ENCODE results near the gene ACER1. TPM values are rescaled to one million over a fixed set of nuclear protein-coding genes. Genes with fewer than 3 reads are reported as not detected.
"Not testable (repeated sequence)": the region's sequence is repeated elsewhere in the genome, so short reads cannot be mapped to it uniquely, and the experiment has no call there.

Gene ACER1
- total and polyA plus RNA-seq, 4 donors: 0.07 TPM; not detected in 3

GRCh38 chr19:6362351-6362801 lies 29.0 kb upstream of the ACER1 start:
- DNase-seq (ENCODE audit: low spot score): no peak

GRCh38 chr19:6362027-6362350 lies 28.6 kb upstream of the ACER1 start:
- no peaks in the 10 kb centered on the region for H3K9me3 ChIP-seq (ENCODE audit: control insufficient read depth in 4 of 4, low read length in 3 of 4)
- WGBS: under 1% methylated on average over 7 of the region's 7 CpGs
- peak overlapping the region; percentile 28 to 76 for H3K9ac ChIP-seq (ENCODE audit: low read depth in 1 of 2, low read length in 2 of 2)
- H3K4me3 ChIP-seq (ENCODE audit: low read depth in 1 of 3, low read length in 3 of 3): peak overlapping the region; percentile 68 to 82 (median 81)
- peaks cover 0 to 11% (median 5%) of the 10 kb centered on the region in 4 donors for H3K4me1 ChIP-seq (ENCODE audit: control insufficient read depth in 4 of 4, insufficient read depth in 4 of 4, low read length in 3 of 4)
- H3K27ac ChIP-seq (ENCODE audit: low read depth in 1 of 2, low read length in 2 of 2): peak overlapping the region; percentile 62 to 72
- H3K36me3 ChIP-seq (ENCODE audit: control insufficient read depth in 4 of 4, insufficient read depth in 3 of 4, low read depth in 1 of 4, low read length in 3 of 4): peaks cover 8 to 15% (median 12%) of the 10 kb centered on the region in 4 donors
- no peak for DNase-seq (ENCODE audit: low spot score)
- TF ChIP-seq HNF4G (IDR thresholded peaks at IDR 0.05) (no peak), RXRA (IDR thresholded peaks at IDR 0.05) (no peak), MAX (IDR thresholded peaks at IDR 0.05) (no peak), JUND (IDR thresholded peaks at IDR 0.05) (no peak), TAF1 (conservative IDR thresholded peaks at IDR 0.05) (no peak), ZBTB33 (IDR thresholded peaks at IDR 0.05) (no peak), FOXA1 (IDR thresholded peaks at IDR 0.05) (no peak), REST (IDR thresholded peaks at IDR 0.05) (no peak), GABPA (IDR thresholded peaks at IDR 0.05 in 1 of 2, conservative IDR thresholded peaks at IDR 0.05 in 1 of 2) (no peak), NR2F2 (IDR thresholded peaks at IDR 0.05) (no peak), EGR1 (IDR thresholded peaks at IDR 0.05; ENCODE audit: low read depth in 2 of 2) (no peak), YY1 (IDR thresholded peaks at IDR 0.05) (no peak), FOXA2 (IDR thresholded peaks at IDR 0.05) (no peak), RAD21 (IDR thresholded peaks at IDR 0.05) (no peak), HNF4A (conservative IDR thresholded peaks at IDR 0.05) (no peak), CTCF (IDR thresholded peaks at IDR 0.05; ENCODE audit: low read depth, low read length, missing input control) (no peak), SP1 (IDR thresholded peaks at IDR 0.05) (no peak)
- TF ChIP-seq, protein P1, sequence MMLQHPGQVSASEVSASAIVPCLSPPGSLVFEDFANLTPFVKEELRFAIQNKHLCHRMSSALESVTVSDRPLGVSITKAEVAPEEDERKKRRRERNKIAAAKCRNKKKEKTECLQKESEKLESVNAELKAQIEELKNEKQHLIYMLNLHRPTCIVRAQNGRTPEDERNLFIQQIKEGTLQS (IDR thresholded peaks at IDR 0.05): no peak
- H3K27me3 ChIP-seq (ENCODE audit: control insufficient read depth in 4 of 4, insufficient read depth in 4 of 4, low read length in 3 of 4): no peaks in the 10 kb centered on the region

More at GRCh38 chr19:6362351-6362801, 29.0 kb upstream of the ACER1 start:
- H3K27ac ChIP-seq (ENCODE audit: low read depth in 1 of 2, low read length in 2 of 2): peak overlapping the region; percentile 62 to 72
- no peaks in the 10 kb centered on the region for H3K9me3 ChIP-seq (ENCODE audit: control insufficient read depth in 4 of 4, low read length in 3 of 4)
- WGBS: 18% methylated on average over 11 of the region's 11 CpGs
- H3K27me3 ChIP-seq (ENCODE audit: control insufficient read depth in 4 of 4, insufficient read depth in 4 of 4, low read length in 3 of 4): no peaks in the 10 kb centered on the region
- H3K36me3 ChIP-seq (ENCODE audit: control insufficient read depth in 4 of 4, insufficient read depth in 3 of 4, low read depth in 1 of 4, low read length in 3 of 4): peaks cover 8 to 16% (median 15%) of the 10 kb centered on the region in 4 donors
- H3K9ac ChIP-seq (ENCODE audit: low read depth in 1 of 2, low read length in 2 of 2): peak overlapping the region; percentile 28 to 76
- TF ChIP-seq GABPA (IDR thresholded peaks at IDR 0.05 in 1 of 2, conservative IDR thresholded peaks at IDR 0.05 in 1 of 2) (no peak), RAD21 (IDR thresholded peaks at IDR 0.05) (no peak), HNF4A (conservative IDR thresholded peaks at IDR 0.05) (peak; percentile 16 to 33)
- H3K4me3 ChIP-seq (ENCODE audit: low read depth in 1 of 3, low read length in 3 of 3): peak overlapping the region; percentile 68 to 82 (median 81)
- H3K4me1 ChIP-seq (ENCODE audit: control insufficient read depth in 4 of 4, insufficient read depth in 4 of 4, low read length in 3 of 4): peaks cover 0 to 11% (median 5%) of the 10 kb centered on the region in 4 donors

GRCh38 chr19:6360857-6361216 lies 27.4 kb upstream of the ACER1 start:
- not testable (repeated sequence) for DNase-seq (ENCODE audit: low spot score); H3K9ac ChIP-seq (ENCODE audit: low read depth in 1 of 2, low read length in 2 of 2); H3K27me3 ChIP-seq (ENCODE audit: control insufficient read depth in 4 of 4, insufficient read depth in 4 of 4, low read length in 3 of 4); H3K36me3 ChIP-seq (ENCODE audit: control insufficient read depth in 4 of 4, insufficient read depth in 3 of 4, low read depth in 1 of 4, low read length in 3 of 4); H3K9me3 ChIP-seq (ENCODE audit: control insufficient read depth in 4 of 4, low read length in 3 of 4)
- H3K4me3 ChIP-seq (ENCODE audit: low read depth in 1 of 3, low read length in 3 of 3): peak overlapping the region in 1 of 3 donors; percentile 81
- H3K4me1 ChIP-seq (ENCODE audit: control insufficient read depth in 4 of 4, insufficient read depth in 4 of 4, low read length in 3 of 4): peaks cover 0 to 11% (median 5%) of the 10 kb centered on the region in 4 donors
- H3K27ac ChIP-seq (ENCODE audit: low read depth in 1 of 2, low read length in 2 of 2): peak overlapping the region in 1 of 2 donors; percentile 1
- WGBS: 94% methylated on average over 10 of the region's 10 CpGs

DNA sequence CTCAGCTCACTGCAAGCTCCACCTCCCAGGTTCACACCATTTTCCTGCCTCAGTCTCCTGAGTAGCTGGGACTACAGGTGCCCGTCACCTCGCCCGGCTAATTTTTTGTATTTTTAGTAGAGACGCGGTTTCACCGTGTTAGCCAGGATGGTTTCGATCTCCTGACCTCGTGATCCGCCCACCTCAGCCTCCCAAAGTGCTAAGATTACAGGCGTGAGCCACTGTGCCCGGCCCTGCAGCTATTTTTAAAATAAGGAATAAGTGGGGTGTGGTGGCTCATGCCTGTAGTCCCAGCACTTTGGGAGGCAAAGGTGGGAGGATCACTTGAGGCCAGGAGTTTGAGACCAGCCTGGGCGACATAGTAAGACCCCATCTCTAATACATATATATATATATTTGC lies 27.0 kb upstream of the ACER1 start:
- not testable (repeated sequence) for H3K4me3 ChIP-seq (ENCODE audit: low read depth in 1 of 3, low read length in 3 of 3); DNase-seq (ENCODE audit: low spot score); H3K27me3 ChIP-seq (ENCODE audit: control insufficient read depth in 4 of 4, insufficient read depth in 4 of 4, low read length in 3 of 4); H3K9me3 ChIP-seq (ENCODE audit: control insufficient read depth in 4 of 4, low read length in 3 of 4); H3K9ac ChIP-seq (ENCODE audit: low read depth in 1 of 2, low read length in 2 of 2); H3K36me3 ChIP-seq (ENCODE audit: control insufficient read depth in 4 of 4, insufficient read depth in 3 of 4, low read depth in 1 of 4, low read length in 3 of 4); H3K27ac ChIP-seq (ENCODE audit: low read depth in 1 of 2, low read length in 2 of 2)
- peaks cover 0 to 11% (median 5%) of the 10 kb centered on the region in 4 donors for H3K4me1 ChIP-seq (ENCODE audit: control insufficient read depth in 4 of 4, insufficient read depth in 4 of 4, low read length in 3 of 4)
- 94% methylated on average over 12 of the region's 12 CpGs for WGBS

All from liver (tissue), 9 donors.